Peyer's patch (tissue), 4 donors: Measurements from ENCODE around the gene SBF2.

Source experiments
- CTCF ChIP-seq, 6 experiments: fragments of 450-650 bp in 4 of 6; fragments of 200-600 bp in 2 of 6; sonication (generic) in 1 of 6; IDR thresholded peaks; one replicate each; pipeline ENCODE4 v1.5.1; 2017 to 2019; ENCODE audit warnings: antibody characterized with exemption in 6 of 6, mild to moderate bottlenecking in 3 of 6, moderate library complexity in 1 of 6
- POLR2A ChIP-seq, 2 donors: fragments of 450-650 bp; IDR thresholded peaks; one replicate each; pipeline ENCODE4 v1.5.1; 2017; ENCODE audit warnings: antibody characterized with exemption in 2 of 2, mild to moderate bottlenecking in 2 of 2, moderate library complexity in 2 of 2

DNA sequence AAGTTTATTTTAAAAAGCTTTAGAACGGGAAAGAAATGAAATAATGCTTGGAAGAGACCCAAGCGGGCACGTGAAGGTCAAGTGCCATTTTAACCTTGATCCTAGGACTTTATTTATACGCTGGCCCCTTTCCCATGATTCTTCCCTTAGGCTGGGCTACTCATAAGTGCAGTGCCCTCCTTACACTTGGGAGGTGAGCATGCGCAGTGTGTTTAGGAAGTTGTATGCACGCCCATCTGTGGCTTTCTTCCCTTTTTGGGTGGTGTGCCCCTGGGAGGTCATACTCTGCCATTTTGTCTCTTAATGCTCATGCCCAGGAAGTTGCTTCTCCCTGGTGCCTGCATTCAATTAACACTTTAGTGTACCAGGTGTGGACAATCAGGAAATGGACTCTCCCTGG is 390.4 kb downstream of the SBF2 start:
- TF ChIP-seq POLR2A (IDR thresholded peaks at IDR 0.05) (no peak), CTCF (IDR thresholded peaks at IDR 0.05) (no peak)
